Prostate gland (tissue), 2 donors: ENCODE measurements around the gene HDAC3.

Source experiments
- CTCF ChIP-seq, 4 experiments: fragments of 200-600 bp in 2 of 4; fragments of 450-650 bp in 2 of 4; sonication (generic) in 2 of 4; IDR thresholded peaks; 1 replicate in 3 of 4; 2 replicates in 1 of 4; pipeline ENCODE4 v1.5.1; 2016 to 2019; ENCODE audit warnings: antibody characterized with exemption in 4 of 4, mild to moderate bottlenecking in 2 of 4, moderate library complexity in 2 of 4
- POLR2A ChIP-seq: fragments of 450-650 bp; IDR thresholded peaks from one replicate; pipeline ENCODE4 v1.6.1; 2016; ENCODE audit warnings: antibody characterized with exemption, mild to moderate bottlenecking

GRCh38 chr5:141586246-141586645 lies 50.4 kb downstream of the HDAC3 start:
- TF ChIP-seq CTCF (IDR thresholded peaks at IDR 0.05) (no peak), POLR2A (no peak)
